ENCODE data around the gene PHLPP1. TPM values are rescaled to one million over a fixed set of nuclear protein-coding genes. Genes with fewer than 3 reads are reported as not detected.

PHLPP1 gene
- total RNA-seq, 1 donor from 2014 or later = 5.9 TPM

GRCh38 chr18:62715759-62716615 lies 646 bp downstream of the PHLPP1 start:
- peak; percentile 73 for DNase-seq
- ATAC-seq = no peak
- intact Hi-C loops (cut with micrococcal nuclease) = loop anchor here (5.0 kb wide), 1 partner anchor 266 kb away; no protein-coding TSS in a partner anchor

GRCh38 chr18:62716619-62717168 lies 1.4 kb downstream of the PHLPP1 start:
- DNase-seq = peak; percentile 73
- no peak for ATAC-seq
- intact Hi-C loops (cut with micrococcal nuclease) = loop anchor here (5.0 kb wide), 1 partner anchor 266 kb away; no protein-coding TSS in a partner anchor

- DNase-seq = no peak
- intact Hi-C loops (cut with micrococcal nuclease) = loop anchor here (5.0 kb wide), 1 partner anchor 265 kb away; no protein-coding TSS in a partner anchor
- ATAC-seq = no peak
Observed at GRCh38 chr18:62717169-62717924, 2.0 kb downstream of the PHLPP1 start.

- ATAC-seq (no peak), DNase-seq (no peak)
- intact Hi-C loops (cut with micrococcal nuclease) = loop anchor here (5.0 kb wide), 1 partner anchor 264 kb away; no protein-coding TSS in a partner anchor
Observed at GRCh38 chr18:62717925-62718800, 2.8 kb downstream of the PHLPP1 start.

GRCh38 chr18:62720048-62720447 lies 4.7 kb downstream of the PHLPP1 start:
- intact Hi-C loops (cut with micrococcal nuclease) = loop anchor here (10.0 kb wide), 1 partner anchor 95 kb away; no protein-coding TSS in a partner anchor
- DNase-seq (no peak), ATAC-seq (no peak)

- ATAC-seq (no peak), DNase-seq (no peak)
- intact Hi-C loops (cut with micrococcal nuclease) = loop anchor here (10.0 kb wide), 1 partner anchor 94 kb away; no protein-coding TSS in a partner anchor
Observed at GRCh38 chr18:62720766-62721613, 5.6 kb downstream of the PHLPP1 start.

GRCh38 chr18:62721839-62722795 lies 6.8 kb downstream of the PHLPP1 start:
- peak; percentile 26 for ATAC-seq
- intact Hi-C loops (cut with micrococcal nuclease) = loop anchor here (10.0 kb wide), 1 partner anchor 93 kb away; no protein-coding TSS in a partner anchor

GRCh38 chr18:62723666-62724281 lies 8.4 kb downstream of the PHLPP1 start:
- intact Hi-C loops (cut with micrococcal nuclease) = loop anchor here (10.0 kb wide), 1 partner anchor 91 kb away; no protein-coding TSS in a partner anchor
- ATAC-seq (peak; percentile 29), DNase-seq (no peak)

More at GRCh38 chr18:62721839-62722795, 6.8 kb downstream of the PHLPP1 start:
- DNase-seq = no peak

- intact Hi-C loops (cut with micrococcal nuclease) = loop anchor here (10.0 kb wide), 1 partner anchor 89 kb away; no protein-coding TSS in a partner anchor
- ATAC-seq = no peak
- no peak for DNase-seq
Observed at GRCh38 chr18:62725896-62726295, 10.6 kb downstream of the PHLPP1 start.

GRCh38 chr18:62728254-62728653 lies 12.9 kb downstream of the PHLPP1 start:
- ATAC-seq (no peak), DNase-seq (no peak)
- intact Hi-C loops (cut with micrococcal nuclease) = loop anchor here (10.0 kb wide), 1 partner anchor 87 kb away; no protein-coding TSS in a partner anchor

- DNase-seq = no peak
- intact Hi-C loops (cut with micrococcal nuclease) = loop anchor here (10.0 kb wide), 1 partner anchor 85 kb away; no protein-coding TSS in a partner anchor
- ATAC-seq = no peak
Observed at GRCh38 chr18:62729487-62730386, 14.4 kb downstream of the PHLPP1 start.

GRCh38 chr18:62730941-62731340 lies 15.6 kb downstream of the PHLPP1 start:
- intact Hi-C loops (cut with micrococcal nuclease) = no loop called here
- no peak for DNase-seq
- no peak for ATAC-seq

- DNase-seq (no peak), ATAC-seq (no peak)
- intact Hi-C loops (cut with micrococcal nuclease) = no loop called here
Observed at GRCh38 chr18:62732617-62733016, 17.3 kb downstream of the PHLPP1 start.

- ATAC-seq (no peak), DNase-seq (no peak)
- intact Hi-C loops (cut with micrococcal nuclease) = no loop called here
Observed at GRCh38 chr18:62734290-62734689, 18.9 kb downstream of the PHLPP1 start.

GRCh38 chr18:62735387-62735786 lies 20.0 kb downstream of the PHLPP1 start:
- intact Hi-C loops (cut with micrococcal nuclease) = no loop called here
- no peak for ATAC-seq
- no peak for DNase-seq
